ENCODE data around the gene DNASE1L1.

DNASE1L1 gene

DNA sequence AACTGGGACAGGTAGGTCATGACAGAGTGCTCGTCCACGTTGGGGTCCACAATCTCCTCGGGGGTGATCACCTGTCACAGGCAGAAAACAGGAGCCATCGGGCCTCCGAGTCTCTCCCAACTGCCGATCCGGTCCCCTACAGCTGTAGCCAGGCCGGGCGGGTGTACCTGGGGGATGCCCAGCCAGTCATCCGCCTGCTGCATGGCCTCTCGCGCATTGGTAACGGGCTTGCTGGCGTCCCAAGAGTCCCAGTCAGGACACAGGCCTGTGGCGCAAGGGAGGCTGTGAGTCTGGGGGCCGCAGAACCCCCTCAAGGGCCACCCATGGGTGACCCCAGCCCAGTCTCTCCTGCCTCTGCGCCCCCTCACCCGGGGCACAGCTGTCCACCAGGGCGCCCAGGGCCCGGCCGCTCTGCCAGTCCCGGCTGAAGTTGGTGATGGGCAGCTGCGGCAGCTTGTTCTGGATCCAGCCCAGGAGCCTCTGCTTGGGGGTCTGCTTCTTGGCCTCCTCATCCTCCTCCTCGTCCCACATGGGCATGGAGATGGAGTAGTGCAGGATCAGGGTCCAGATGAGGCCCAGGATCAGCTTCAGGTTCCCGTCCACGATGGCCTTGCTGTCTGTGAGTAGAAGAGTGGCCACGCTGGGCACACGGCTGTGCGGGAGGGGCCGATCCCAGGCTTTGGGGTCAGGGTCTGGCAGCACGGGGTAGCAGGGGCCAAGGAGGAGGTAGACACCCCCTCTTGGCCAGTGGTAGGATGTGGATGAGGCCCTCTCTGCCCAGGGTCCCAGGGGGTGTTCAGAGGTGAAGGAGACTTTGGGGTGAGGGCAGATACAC lies 41.4 kb downstream of the DNASE1L1 start:
- no peak overlapping the region for H2AFZ ChIP-seq (ENCODE audit: low read length)
- H4K20me1 ChIP-seq (ENCODE audit: insufficient read depth, low read length) = no peaks in the 10 kb centered on the region
- no peak overlapping the region for H3K4me2 ChIP-seq (ENCODE audit: low read depth, low read length)
- DNase-seq = no peak
- H3K27me3 ChIP-seq (replicated peaks; ENCODE audit: insufficient read depth, low read length) = no peaks in the 10 kb centered on the region
- H3K27ac ChIP-seq (ENCODE audit: low read length) = no peak overlapping the region
- TF ChIP-seq EZH2 (optimal IDR thresholded peaks at IDR 0.05; ENCODE audit: low read depth, low read length) (no peak), EZH2phosphoT487 (IDR thresholded peaks at IDR 0.05; ENCODE audit: low read length) (no peak)
- TF ChIP-seq, protein P1, sequence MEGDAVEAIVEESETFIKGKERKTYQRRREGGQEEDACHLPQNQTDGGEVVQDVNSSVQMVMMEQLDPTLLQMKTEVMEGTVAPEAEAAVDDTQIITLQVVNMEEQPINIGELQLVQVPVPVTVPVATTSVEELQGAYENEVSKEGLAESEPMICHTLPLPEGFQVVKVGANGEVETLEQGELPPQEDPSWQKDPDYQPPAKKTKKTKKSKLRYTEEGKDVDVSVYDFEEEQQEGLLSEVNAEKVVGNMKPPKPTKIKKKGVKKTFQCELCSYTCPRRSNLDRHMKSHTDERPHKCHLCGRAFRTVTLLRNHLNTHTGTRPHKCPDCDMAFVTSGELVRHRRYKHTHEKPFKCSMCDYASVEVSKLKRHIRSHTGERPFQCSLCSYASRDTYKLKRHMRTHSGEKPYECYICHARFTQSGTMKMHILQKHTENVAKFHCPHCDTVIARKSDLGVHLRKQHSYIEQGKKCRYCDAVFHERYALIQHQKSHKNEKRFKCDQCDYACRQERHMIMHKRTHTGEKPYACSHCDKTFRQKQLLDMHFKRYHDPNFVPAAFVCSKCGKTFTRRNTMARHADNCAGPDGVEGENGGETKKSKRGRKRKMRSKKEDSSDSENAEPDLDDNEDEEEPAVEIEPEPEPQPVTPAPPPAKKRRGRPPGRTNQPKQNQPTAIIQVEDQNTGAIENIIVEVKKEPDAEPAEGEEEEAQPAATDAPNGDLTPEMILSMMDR (IDR thresholded peaks at IDR 0.05; ENCODE audit: low read length) = no peak
- H3K4me1 ChIP-seq (ENCODE audit: low read length) = 0 out of 2 replicates have a peak, but pooled peaks cover 6% of the 10 kb centered on the region
- H3K79me2 ChIP-seq (ENCODE audit: low read length) = peaks cover 36% of the 10 kb centered on the region
- H3K36me3 ChIP-seq (replicated peaks; ENCODE audit: insufficient read depth, low read length) = no peaks in the 10 kb centered on the region
- no peaks in the 10 kb centered on the region for H3K9me3 ChIP-seq (replicated peaks; ENCODE audit: insufficient read depth, low read length)
- H3K9me2 ChIP-seq (replicated peaks; ENCODE audit: insufficient read depth, low read length) = no peaks in the 10 kb centered on the region
- no peaks in the 10 kb centered on the region for H3F3A ChIP-seq (ENCODE audit: insufficient read depth, low read length)
- H3K4me3 ChIP-seq (ENCODE audit: low read length) = no peak overlapping the region
- no peak overlapping the region for H3K9ac ChIP-seq (ENCODE audit: low read length)

GRCh38 chrX:154366666-154367055 lies 42.4 kb downstream of the DNASE1L1 start:
- Histone ChIP-seq H3K4me1 (ENCODE audit: low read length) (0 out of 2 replicates have a peak, but pooled peaks cover 3% of the 10 kb centered on the region), H3K27me3 (replicated peaks; ENCODE audit: insufficient read depth, low read length) (no peaks in the 10 kb centered on the region), H3K9ac (ENCODE audit: low read length) (no peak overlapping the region), H3K4me3 (ENCODE audit: low read length) (no peak overlapping the region), H3F3A (ENCODE audit: insufficient read depth, low read length) (no peaks in the 10 kb centered on the region), H3K9me2 (replicated peaks; ENCODE audit: insufficient read depth, low read length) (no peaks in the 10 kb centered on the region), H4K20me1 (ENCODE audit: insufficient read depth, low read length) (no peaks in the 10 kb centered on the region), H3K79me2 (ENCODE audit: low read length) (peaks cover 36% of the 10 kb centered on the region), H3K4me2 (ENCODE audit: low read depth, low read length) (no peak overlapping the region), H3K9me3 (replicated peaks; ENCODE audit: insufficient read depth, low read length) (no peaks in the 10 kb centered on the region), H3K36me3 (replicated peaks; ENCODE audit: insufficient read depth, low read length) (no peaks in the 10 kb centered on the region), H2AFZ (ENCODE audit: low read length) (no peak overlapping the region), H3K27ac (ENCODE audit: low read length) (no peak overlapping the region)
- DNase-seq = no peak
- TF ChIP-seq EZH2 (optimal IDR thresholded peaks at IDR 0.05; ENCODE audit: low read depth, low read length) (no peak), EZH2phosphoT487 (IDR thresholded peaks at IDR 0.05; ENCODE audit: low read length) (no peak)
- TF ChIP-seq, protein P1 (IDR thresholded peaks at IDR 0.05; ENCODE audit: low read length) = no peak

DNA sequence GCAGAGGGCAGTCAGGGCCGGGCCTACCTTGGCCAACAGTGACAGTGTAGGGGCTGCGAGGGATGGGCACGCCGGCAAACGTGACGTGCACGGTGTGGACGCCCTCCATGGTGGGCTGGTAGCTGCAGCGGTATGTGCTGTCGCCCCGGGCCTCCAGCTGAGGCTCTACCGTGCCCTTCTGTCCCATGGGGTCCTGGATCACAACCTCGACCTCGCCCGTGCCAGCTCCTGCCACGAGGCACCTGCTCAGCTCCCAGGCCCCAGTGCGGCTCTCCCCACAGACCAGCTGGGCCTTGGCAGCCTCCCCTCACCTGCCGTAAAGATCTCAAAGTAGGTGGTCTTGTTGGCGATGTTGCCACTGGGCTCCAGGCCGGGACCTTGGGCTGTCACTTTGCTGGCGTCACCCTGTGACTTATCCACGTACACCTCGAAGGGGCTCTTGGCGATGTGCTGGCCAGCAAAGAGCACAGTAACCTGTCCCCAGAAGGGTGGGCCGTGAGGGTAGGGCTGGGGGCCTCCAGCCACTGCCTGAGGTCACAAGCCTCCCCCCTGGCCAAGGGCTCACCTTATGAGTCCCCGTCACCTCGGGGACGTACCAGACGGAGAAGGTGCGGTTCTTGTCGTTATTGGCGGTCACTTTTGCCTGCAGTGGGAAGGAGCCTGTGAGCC lies 42.9 kb downstream of the DNASE1L1 start:
- Histone ChIP-seq H3K36me3 (replicated peaks; ENCODE audit: insufficient read depth, low read length) (no peaks in the 10 kb centered on the region), H4K20me1 (ENCODE audit: insufficient read depth, low read length) (no peaks in the 10 kb centered on the region), H3K27me3 (replicated peaks; ENCODE audit: insufficient read depth, low read length) (no peaks in the 10 kb centered on the region), H3F3A (ENCODE audit: insufficient read depth, low read length) (no peaks in the 10 kb centered on the region), H3K9ac (ENCODE audit: low read length) (no peak overlapping the region), H3K4me2 (ENCODE audit: low read depth, low read length) (no peak overlapping the region), H3K4me1 (ENCODE audit: low read length) (0 out of 2 replicates have a peak, but pooled peaks cover 3% of the 10 kb centered on the region), H3K9me3 (replicated peaks; ENCODE audit: insufficient read depth, low read length) (no peaks in the 10 kb centered on the region), H3K79me2 (ENCODE audit: low read length) (peaks cover 36% of the 10 kb centered on the region), H3K4me3 (ENCODE audit: low read length) (no peak overlapping the region), H3K9me2 (replicated peaks; ENCODE audit: insufficient read depth, low read length) (no peaks in the 10 kb centered on the region), H2AFZ (ENCODE audit: low read length) (no peak overlapping the region), H3K27ac (ENCODE audit: low read length) (no peak overlapping the region)
- no peak for DNase-seq
- TF ChIP-seq EZH2 (optimal IDR thresholded peaks at IDR 0.05; ENCODE audit: low read depth, low read length) (no peak), EZH2phosphoT487 (IDR thresholded peaks at IDR 0.05; ENCODE audit: low read length) (no peak)
- TF ChIP-seq, protein P1 (IDR thresholded peaks at IDR 0.05; ENCODE audit: low read length) = no peak

All from MM.1S (cell line).